GM13976 (cell line): ENCODE results near the gene TOPBP1.
"Not testable (repeated sequence)": the region's sequence is repeated elsewhere in the genome, so short reads cannot be mapped to it uniquely, and the experiment has no call there.

Experiments used
- DNase-seq: peaks from one replicate; pipeline ENCODE4 v3.0.0; 2012; ENCODE audit warnings: low spot score
- CTCF ChIP-seq: IDR thresholded peaks from 2 replicates; pipeline ENCODE4 v1.5.1; 2012; ENCODE audit warnings: borderline replicate concordance, mild to moderate bottlenecking; ENCODE audit not compliant: insufficient read depth; ENCODE audit errors: extremely low read depth, missing control alignments, control extremely low read depth
- in situ Hi-C: fragments of 300-500 bp; cut with MboI; formaldehyde crosslinking; loops from one replicate; pipeline ENCODE4 v1.12.0; 2022; ENCODE audit warnings: low sequenced_read_pairs, mixed read lengths, inconsistent platforms; ENCODE audit not compliant: unreplicated experiment

Gene TOPBP1

GRCh38 chr3:133568294-133569014, 93.3 kb downstream of the TOPBP1 start:
- DNase-seq, result no peak
- in situ Hi-C loops, result no loop called here
- TF ChIP-seq CTCF, result no peak

- in situ Hi-C loops, result no loop called here
- DNase-seq, result no peak
- no peak for TF ChIP-seq CTCF
Observed at GRCh38 chr3:133563816-133564215, 97.9 kb downstream of the TOPBP1 start.

GRCh38 chr3:133563186-133563591, 98.6 kb downstream of the TOPBP1 start:
- DNase-seq, result no peak
- in situ Hi-C loops, result no loop called here
- TF ChIP-seq CTCF, result no peak

GRCh38 chr3:133562376-133562775, 99.4 kb downstream of the TOPBP1 start:
- DNase-seq, result no peak
- in situ Hi-C loops, result no loop called here
- no peak for TF ChIP-seq CTCF

GRCh38 chr3:133561679-133562078, 100.1 kb downstream of the TOPBP1 start:
- in situ Hi-C loops, result no loop called here
- no peak for DNase-seq
- no peak for TF ChIP-seq CTCF

- in situ Hi-C loops, DNase-seq: not testable (repeated sequence)
Observed at GRCh38 chr3:133551589-133551988, 110.2 kb downstream of the TOPBP1 start.
